ENCODE results near the gene PTPRK. TPM values are rescaled to one million over a fixed set of nuclear protein-coding genes. Genes with fewer than 3 reads are reported as not detected.

The PTPRK gene
- total and polyA plus RNA-seq, 2 of the 8 experiments (the other 6 are each of a cell fraction or from before 2014, with no cell fraction given), result 11.4 to 47.3 TPM

DNA sequence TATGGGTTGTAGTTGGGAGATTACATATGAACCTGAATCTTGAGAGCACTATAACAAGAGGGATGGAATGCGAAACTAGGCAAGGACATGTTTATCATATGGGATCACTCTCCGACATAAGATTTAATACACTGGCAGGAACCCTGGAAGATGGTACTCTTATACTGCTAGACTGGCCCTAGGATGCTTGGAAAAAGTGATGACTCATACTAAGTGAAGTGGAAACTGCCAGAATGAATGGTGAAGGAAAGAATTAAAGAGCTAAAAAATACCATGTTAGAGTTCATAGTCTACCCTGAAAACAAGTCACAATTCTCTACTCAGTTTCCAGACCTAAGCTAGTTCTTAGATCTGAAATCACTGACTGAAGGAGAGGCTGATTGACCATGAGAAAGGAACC lies 574.0 kb downstream of the PTPRK start (continued):
- TF ChIP-seq, protein P1, sequence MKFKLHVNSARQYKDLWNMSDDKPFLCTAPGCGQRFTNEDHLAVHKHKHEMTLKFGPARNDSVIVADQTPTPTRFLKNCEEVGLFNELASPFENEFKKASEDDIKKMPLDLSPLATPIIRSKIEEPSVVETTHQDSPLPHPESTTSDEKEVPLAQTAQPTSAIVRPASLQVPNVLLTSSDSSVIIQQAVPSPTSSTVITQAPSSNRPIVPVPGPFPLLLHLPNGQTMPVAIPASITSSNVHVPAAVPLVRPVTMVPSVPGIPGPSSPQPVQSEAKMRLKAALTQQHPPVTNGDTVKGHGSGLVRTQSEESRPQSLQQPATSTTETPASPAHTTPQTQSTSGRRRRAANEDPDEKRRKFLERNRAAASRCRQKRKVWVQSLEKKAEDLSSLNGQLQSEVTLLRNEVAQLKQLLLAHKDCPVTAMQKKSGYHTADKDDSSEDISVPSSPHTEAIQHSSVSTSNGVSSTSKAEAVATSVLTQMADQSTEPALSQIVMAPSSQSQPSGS (IDR thresholded peaks at IDR 0.05; ENCODE audit: low read length), result no peak
- TF ChIP-seq KDM1A (IDR thresholded peaks at IDR 0.05; ENCODE audit: borderline replicate concordance, low read length) (no peak), POU5F1 (IDR thresholded peaks at IDR 0.05; ENCODE audit: low read depth, low read length) (no peak), BACH1 (IDR thresholded peaks at IDR 0.05; ENCODE audit: low read length) (no peak), SIX5 (IDR thresholded peaks at IDR 0.05; ENCODE audit: low read depth, low read length) (no peak)
